ENCODE results near the gene TBKBP1.

GRCh38 chr17:47694581-47695428 is 844 bp downstream of the TBKBP1 start:
- TF ChIP-seq CEBPB (IDR thresholded peaks at IDR 0.05) (no peak), RFX5 (IDR thresholded peaks at IDR 0.05) (no peak), KDM1A (IDR thresholded peaks at IDR 0.05; ENCODE audit: low read depth) (no peak), JUNB (IDR thresholded peaks at IDR 0.05) (no peak), MAX (IDR thresholded peaks at IDR 0.05) (no peak; the same call in 1 of the 2 replicates)

All from A549 (cell line).